H9 (cell line): ENCODE measurements around the gene PLXNA4. TPM values are rescaled to one million over a fixed set of nuclear protein-coding genes. Genes with fewer than 3 reads are reported as not detected.

Source experiments
- DNase-seq: peaks from one replicate; pipeline ENCODE4 v3.0.0-alpha.2; 2017
- H2AFZ ChIP-seq: one replicate; pipeline ENCODE4 v1.6.1; 2013; ENCODE audit warnings: mild to moderate bottlenecking, low read length, control low read depth, moderate library complexity
- H2AK5ac ChIP-seq: 2 replicates; pipeline ENCODE4 v1.6.1; 2013; ENCODE audit warnings: low read length, control low read depth, mixed read lengths; ENCODE audit not compliant: insufficient read length
- H2BK120ac ChIP-seq: one replicate; pipeline ENCODE4 v1.6.1; 2013; ENCODE audit warnings: low read depth, mild to moderate bottlenecking, low read length, control low read depth, inconsistent platforms; ENCODE audit not compliant: poor library complexity, severe bottlenecking
- H2BK12ac ChIP-seq: 2 replicates; pipeline ENCODE4 v1.6.1; 2013; ENCODE audit warnings: low read length, control low read depth, mixed read lengths, low read depth; ENCODE audit not compliant: insufficient read length
- H2BK15ac ChIP-seq: 2 replicates; pipeline ENCODE4 v1.6.1; 2013; ENCODE audit warnings: low read depth, low read length, control low read depth
- H2BK20ac ChIP-seq: one replicate; pipeline ENCODE4 v1.6.1; 2013; ENCODE audit warnings: low read depth, mild to moderate bottlenecking, low read length, control low read depth, inconsistent platforms; ENCODE audit not compliant: poor library complexity, severe bottlenecking
- H2BK5ac ChIP-seq: 2 replicates; pipeline ENCODE4 v1.6.1; 2013; ENCODE audit warnings: low read length, control low read depth, mixed read lengths; ENCODE audit not compliant: insufficient read length
- H3K14ac ChIP-seq: 2 replicates; pipeline ENCODE4 v1.6.1; 2013; ENCODE audit warnings: low read length, control low read depth; ENCODE audit not compliant: insufficient read depth
- H3K18ac ChIP-seq: 2 replicates; pipeline ENCODE4 v1.6.1; 2013; ENCODE audit warnings: low read depth, mild to moderate bottlenecking, mixed read lengths, low read length, control low read depth; ENCODE audit not compliant: insufficient read length
- H3K23ac ChIP-seq: 2 replicates; pipeline ENCODE4 v1.6.1; 2013; ENCODE audit warnings: low read length, control low read depth, mixed read lengths, low read depth; ENCODE audit not compliant: insufficient read length
- H3K23me2 ChIP-seq: 2 replicates; pipeline ENCODE4 v1.6.1; 2013; ENCODE audit warnings: low read depth, mild to moderate bottlenecking, mixed read lengths, low read length, control low read depth; ENCODE audit not compliant: insufficient read length, poor library complexity, severe bottlenecking
- H3K27ac ChIP-seq: 2 replicates; pipeline ENCODE4 v1.5.1; 2013; ENCODE audit warnings: low read length, control low read depth, mixed read lengths, low read depth; ENCODE audit not compliant: insufficient read length
- H3K27me3 ChIP-seq: 2 replicates; pipeline ENCODE4 v1.6.1; 2013; ENCODE audit warnings: low read length, control low read depth, inconsistent platforms; ENCODE audit not compliant: insufficient read depth
- H3K4ac ChIP-seq: 2 replicates; pipeline ENCODE4 v1.6.1; 2013; ENCODE audit warnings: low read depth, mild to moderate bottlenecking, control low read depth, inconsistent platforms, low read length, moderate library complexity
- H3K4me1 ChIP-seq: 2 replicates; pipeline ENCODE4 v1.6.1; 2013; ENCODE audit warnings: low read length, control low read depth, inconsistent platforms; ENCODE audit not compliant: insufficient read depth
- H3K4me2 ChIP-seq: 2 replicates; pipeline ENCODE4 v1.6.1; 2013; ENCODE audit warnings: low read length, control low read depth, mixed read lengths; ENCODE audit not compliant: insufficient read length, insufficient read depth
- H3K56ac ChIP-seq: 2 replicates; pipeline ENCODE4 v1.6.1; 2013; ENCODE audit warnings: low read depth, mild to moderate bottlenecking, mixed read lengths, low read length, control low read depth; ENCODE audit not compliant: insufficient read length
- H3K79me1 ChIP-seq: 2 replicates; pipeline ENCODE4 v1.6.1; 2013; ENCODE audit warnings: low read depth, mild to moderate bottlenecking, moderate library complexity, low read length, control low read depth, inconsistent platforms; ENCODE audit not compliant: insufficient read depth, poor library complexity, severe bottlenecking
- H3K79me2 ChIP-seq: 2 replicates; pipeline ENCODE4 v1.6.1; 2013; ENCODE audit warnings: low read length, control low read depth, inconsistent platforms; ENCODE audit not compliant: insufficient read depth
- H3K9ac ChIP-seq: 2 replicates; pipeline ENCODE4 v1.6.1; 2013; ENCODE audit warnings: low read length, control low read depth, mixed read lengths; ENCODE audit not compliant: insufficient read length; ENCODE audit errors: extremely low read depth
- H3K9me3 ChIP-seq: one replicate; pipeline ENCODE4 v1.6.1; 2013; ENCODE audit warnings: low read depth, low read length, inconsistent platforms; ENCODE audit not compliant: control insufficient read depth
- H3T11ph ChIP-seq: one replicate; pipeline ENCODE4 v1.6.1; 2013; ENCODE audit warnings: mild to moderate bottlenecking, low read length, control low read depth, inconsistent platforms
- H4K20me1 ChIP-seq: one replicate; pipeline ENCODE4 v1.6.1; 2013; ENCODE audit not compliant: control insufficient read depth, insufficient read length, insufficient read depth
- H4K5ac ChIP-seq: 2 replicates; pipeline ENCODE4 v1.6.1; 2013; ENCODE audit warnings: low read depth, mild to moderate bottlenecking, mixed read lengths, low read length, control low read depth; ENCODE audit not compliant: insufficient read length
- H4K8ac ChIP-seq: replicated peaks from 2 replicates; pipeline ENCODE4 v1.6.1; 2013; ENCODE audit warnings: low read length, control low read depth, mixed read lengths, low read depth; ENCODE audit not compliant: insufficient read length
- H4K91ac ChIP-seq: 2 replicates; pipeline ENCODE4 v1.6.1; 2013; ENCODE audit warnings: low read depth, mild to moderate bottlenecking, moderate library complexity, mixed read lengths, low read length, control low read depth; ENCODE audit not compliant: insufficient read length
- H3K27ac Mint-ChIP-seq, 3 experiments: 2 replicates in 2 of 3; 3 replicates in 1 of 3; pipeline ENCODE4 v1.8.0; 2020 to 2021; ENCODE audit warnings: mixed read lengths in 3 of 3, mild to moderate bottlenecking in 1 of 3, moderate library complexity in 1 of 3
- H3K27me3 Mint-ChIP-seq: 2 replicates; pipeline ENCODE4 v1.8.0; 2021; ENCODE audit warnings: low read depth, mild to moderate bottlenecking, moderate library complexity, mixed read lengths
- H3K36me3 Mint-ChIP-seq, 3 experiments: 2 replicates in 2 of 3; 3 replicates in 1 of 3; pipeline ENCODE4 v1.8.0; 2020 to 2021; ENCODE audit warnings: low read depth in 3 of 3, mixed read lengths in 3 of 3; ENCODE audit not compliant: insufficient read depth in 1 of 3
- H3K4me1 Mint-ChIP-seq, 2 experiments: 2 replicates each; pipeline ENCODE4 v1.8.0; 2020; ENCODE audit warnings: mixed read lengths in 2 of 2
- H3K4me3 Mint-ChIP-seq, 2 experiments: 2 replicates in 1 of 2; 3 replicates in 1 of 2; pipeline ENCODE4 v1.8.0; 2020 to 2021; ENCODE audit warnings: mild to moderate bottlenecking in 2 of 2, mixed read lengths in 2 of 2, moderate library complexity in 1 of 2
- H3K9me3 Mint-ChIP-seq, 2 experiments: 2 replicates in 1 of 2; 3 replicates in 1 of 2; pipeline ENCODE4 v1.8.0; 2020; ENCODE audit warnings: mild to moderate bottlenecking in 2 of 2, mixed read lengths in 2 of 2, moderate library complexity in 1 of 2
- WGBS: extraction: QIAGEN DNeasy Blood & Tissue Kit; methylation state at CpG from one replicate; pipeline ENCODE4 v1.1.7; 2013; ENCODE audit warnings: missing lambda C conversion rate, low lambda C conversion rate, mixed read lengths; ENCODE audit not compliant: insufficient read length; ENCODE audit errors: extremely low coverage; 5-methylcytosine and 5-hydroxymethylcytosine counted together
- total RNA-seq: library from RNA; stranded (reverse); gene quantifications from 2 replicates; pipeline ENCODE4 v1.2.1, GENCODE V29; 2021
- TF ChIP-seq, protein P1 (sequence below): fragments of 200-600 bp; sonication (generic); conservative IDR thresholded peaks from 3 replicates; pipeline ENCODE4 v1.8.0; 2021; ENCODE audit warnings: antibody characterized with exemption, mild to moderate bottlenecking

PLXNA4 gene
- total RNA-seq, 1 experiment from 2014 or later, result 0.35 TPM

GRCh38 chr7:132161533-132161915 is 414.7 kb downstream of the PLXNA4 start:
- no peak overlapping the region for H2BK5ac ChIP-seq
- H3K27ac ChIP-seq, result no peak overlapping the region
- DNase-seq, result no peak
- H3K9ac ChIP-seq, result no peak overlapping the region
- no peaks in the 10 kb centered on the region for H3K36me3 Mint-ChIP-seq
- H3T11ph ChIP-seq, result no peak overlapping the region
- no peak overlapping the region for H3K14ac ChIP-seq
- no peak overlapping the region for H3K18ac ChIP-seq
- H2AK5ac ChIP-seq, result no peak overlapping the region
- H2BK20ac ChIP-seq, result no peak overlapping the region
- TF ChIP-seq, protein P1, sequence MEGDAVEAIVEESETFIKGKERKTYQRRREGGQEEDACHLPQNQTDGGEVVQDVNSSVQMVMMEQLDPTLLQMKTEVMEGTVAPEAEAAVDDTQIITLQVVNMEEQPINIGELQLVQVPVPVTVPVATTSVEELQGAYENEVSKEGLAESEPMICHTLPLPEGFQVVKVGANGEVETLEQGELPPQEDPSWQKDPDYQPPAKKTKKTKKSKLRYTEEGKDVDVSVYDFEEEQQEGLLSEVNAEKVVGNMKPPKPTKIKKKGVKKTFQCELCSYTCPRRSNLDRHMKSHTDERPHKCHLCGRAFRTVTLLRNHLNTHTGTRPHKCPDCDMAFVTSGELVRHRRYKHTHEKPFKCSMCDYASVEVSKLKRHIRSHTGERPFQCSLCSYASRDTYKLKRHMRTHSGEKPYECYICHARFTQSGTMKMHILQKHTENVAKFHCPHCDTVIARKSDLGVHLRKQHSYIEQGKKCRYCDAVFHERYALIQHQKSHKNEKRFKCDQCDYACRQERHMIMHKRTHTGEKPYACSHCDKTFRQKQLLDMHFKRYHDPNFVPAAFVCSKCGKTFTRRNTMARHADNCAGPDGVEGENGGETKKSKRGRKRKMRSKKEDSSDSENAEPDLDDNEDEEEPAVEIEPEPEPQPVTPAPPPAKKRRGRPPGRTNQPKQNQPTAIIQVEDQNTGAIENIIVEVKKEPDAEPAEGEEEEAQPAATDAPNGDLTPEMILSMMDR, result no peak
- no peaks in the 10 kb centered on the region for H3K79me1 ChIP-seq
- no peak overlapping the region for H3K4ac ChIP-seq
- no peak overlapping the region for H2BK15ac ChIP-seq
- H3K4me3 Mint-ChIP-seq, result no peak overlapping the region
- no peak overlapping the region for H4K5ac ChIP-seq
- no peak overlapping the region for H3K27ac Mint-ChIP-seq
- no peak overlapping the region for H2BK120ac ChIP-seq
- no peak overlapping the region for H3K4me2 ChIP-seq
- no CpG with 5 or more reads among the region's 12 CpGs for WGBS
- no peaks in the 10 kb centered on the region for H3K23me2 ChIP-seq
- H3K9me3 ChIP-seq, result no peaks in the 10 kb centered on the region
- no peaks in the 10 kb centered on the region for H3K4me1 ChIP-seq
- no peaks in the 10 kb centered on the region for H4K20me1 ChIP-seq
- no peaks in the 10 kb centered on the region for H3K9me3 Mint-ChIP-seq
- H3K56ac ChIP-seq, result no peak overlapping the region
- no peaks in the 10 kb centered on the region for H3K79me2 ChIP-seq
- H4K8ac ChIP-seq, result no peak overlapping the region
- no peak overlapping the region for H2BK12ac ChIP-seq
- H3K23ac ChIP-seq, result no peak overlapping the region
- peaks cover 12% of the 10 kb centered on the region; the same call in 1 of the 2 replicates for H3K27me3 Mint-ChIP-seq
- H2AFZ ChIP-seq, result no peak overlapping the region
- H3K4me1 Mint-ChIP-seq, result peaks cover 18 to 49% of the 10 kb centered on the region in 2 experiments
- H3K27me3 ChIP-seq, result no peaks in the 10 kb centered on the region
- no peak overlapping the region for H4K91ac ChIP-seq
